Neural crest cell (in vitro differentiated cells): Measurements from ENCODE around the gene KCNJ8. TPM values are rescaled to one million over a fixed set of nuclear protein-coding genes. Genes with fewer than 3 reads are reported as not detected.
A peak's percentile ranks its signal among the peaks of the same experiment; 100 is the strongest.

Experiments
- DNase-seq: peaks from one replicate; pipeline ENCODE4 v3.0.0; 2021; ENCODE audit warnings: low read depth, mixed read lengths, low spot score
- H3K27ac Mint-ChIP-seq: one replicate; pipeline ENCODE4 v1.8.0; 2021; ENCODE audit warnings: mild to moderate bottlenecking, mixed read lengths; ENCODE audit not compliant: unreplicated experiment
- H3K27me3 Mint-ChIP-seq: 2 replicates; pipeline ENCODE4 v1.8.0; 2021; ENCODE audit warnings: low read depth, mild to moderate bottlenecking, mixed read lengths
- H3K36me3 Mint-ChIP-seq: 2 replicates; pipeline ENCODE4 v1.8.0; 2021; ENCODE audit warnings: low read depth, mild to moderate bottlenecking, mixed read lengths
- H3K4me1 Mint-ChIP-seq: 2 replicates; pipeline ENCODE4 v1.8.0; 2021; ENCODE audit warnings: mixed read lengths
- H3K4me3 Mint-ChIP-seq: one replicate; pipeline ENCODE4 v1.8.0; 2021; ENCODE audit warnings: mild to moderate bottlenecking, mixed read lengths
- H3K9me3 Mint-ChIP-seq: 2 replicates; pipeline ENCODE4 v1.8.0; 2021; ENCODE audit warnings: mixed read lengths
- total RNA-seq: library from RNA; stranded (reverse); gene quantifications from 2 replicates; pipeline ENCODE4 v1.2.1, GENCODE V29; 2021
- TF ChIP-seq, protein P1 (sequence below): fragments of 200-600 bp; sonication (generic); conservative IDR thresholded peaks from 2 replicates; pipeline ENCODE4 v1.5.0; 2021; ENCODE audit warnings: antibody characterized with exemption, mild to moderate bottlenecking

The KCNJ8 gene
- total RNA-seq, 1 donor from 2014 or later = 4.6 TPM

DNA sequence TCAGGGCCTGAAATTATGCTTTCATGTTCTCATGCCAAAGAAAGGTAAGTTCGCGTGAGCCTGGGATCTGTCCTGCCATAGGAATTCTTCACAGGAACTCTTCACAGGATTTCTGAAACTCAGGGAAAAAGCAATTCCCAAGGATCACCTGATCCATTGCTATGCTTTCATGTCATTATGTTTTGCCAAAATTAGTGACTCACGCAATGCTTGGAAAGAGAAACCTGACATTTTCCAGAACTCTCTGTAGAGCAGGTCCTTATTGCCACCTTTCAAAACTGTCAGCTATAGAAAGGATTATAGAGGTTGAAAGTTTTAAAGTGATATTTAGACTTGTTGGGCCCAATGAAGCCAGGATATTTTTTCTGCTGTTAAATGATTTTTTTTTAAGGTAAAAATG, 6.3 kb upstream of the KCNJ8 start:
- Mint-ChIP-seq H3K27ac (no peak overlapping the region), H3K36me3 (no peaks in the 10 kb centered on the region), H3K27me3 (peaks cover 24% of the 10 kb centered on the region), H3K4me1 (peaks cover 1% of the 10 kb centered on the region), H3K9me3 (no peaks in the 10 kb centered on the region), H3K4me3 (no peak overlapping the region)
- DNase-seq = no peak
- TF ChIP-seq, protein P1, sequence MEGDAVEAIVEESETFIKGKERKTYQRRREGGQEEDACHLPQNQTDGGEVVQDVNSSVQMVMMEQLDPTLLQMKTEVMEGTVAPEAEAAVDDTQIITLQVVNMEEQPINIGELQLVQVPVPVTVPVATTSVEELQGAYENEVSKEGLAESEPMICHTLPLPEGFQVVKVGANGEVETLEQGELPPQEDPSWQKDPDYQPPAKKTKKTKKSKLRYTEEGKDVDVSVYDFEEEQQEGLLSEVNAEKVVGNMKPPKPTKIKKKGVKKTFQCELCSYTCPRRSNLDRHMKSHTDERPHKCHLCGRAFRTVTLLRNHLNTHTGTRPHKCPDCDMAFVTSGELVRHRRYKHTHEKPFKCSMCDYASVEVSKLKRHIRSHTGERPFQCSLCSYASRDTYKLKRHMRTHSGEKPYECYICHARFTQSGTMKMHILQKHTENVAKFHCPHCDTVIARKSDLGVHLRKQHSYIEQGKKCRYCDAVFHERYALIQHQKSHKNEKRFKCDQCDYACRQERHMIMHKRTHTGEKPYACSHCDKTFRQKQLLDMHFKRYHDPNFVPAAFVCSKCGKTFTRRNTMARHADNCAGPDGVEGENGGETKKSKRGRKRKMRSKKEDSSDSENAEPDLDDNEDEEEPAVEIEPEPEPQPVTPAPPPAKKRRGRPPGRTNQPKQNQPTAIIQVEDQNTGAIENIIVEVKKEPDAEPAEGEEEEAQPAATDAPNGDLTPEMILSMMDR = no peak

DNA sequence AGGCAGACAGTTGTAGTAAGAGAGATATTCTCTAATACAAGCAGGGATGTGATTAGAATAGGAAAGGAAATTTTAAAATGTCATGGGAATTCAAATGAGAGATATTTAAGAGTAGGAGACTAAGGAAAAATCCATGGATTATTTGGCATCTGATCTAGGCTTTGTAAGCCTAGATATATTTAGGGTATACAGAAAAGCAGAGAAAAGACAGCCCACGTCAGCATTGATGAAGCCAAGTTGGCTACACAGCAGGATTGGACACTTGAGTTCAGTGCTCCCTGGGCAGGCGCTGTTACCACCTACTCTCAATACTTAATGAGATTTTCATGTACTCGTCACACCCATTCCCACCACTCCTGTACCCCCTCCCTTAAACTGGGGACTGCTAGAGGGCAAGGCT, 1.7 kb upstream of the KCNJ8 start:
- peaks cover 21% of the 10 kb centered on the region for H3K4me1 Mint-ChIP-seq
- H3K27ac Mint-ChIP-seq = no peak overlapping the region
- DNase-seq = no peak
- peak overlapping the region; percentile 29 for H3K4me3 Mint-ChIP-seq
- no peaks in the 10 kb centered on the region for H3K9me3 Mint-ChIP-seq
- peaks cover 47% of the 10 kb centered on the region for H3K27me3 Mint-ChIP-seq
- TF ChIP-seq, protein P1 = no peak
- no peaks in the 10 kb centered on the region for H3K36me3 Mint-ChIP-seq

DNA sequence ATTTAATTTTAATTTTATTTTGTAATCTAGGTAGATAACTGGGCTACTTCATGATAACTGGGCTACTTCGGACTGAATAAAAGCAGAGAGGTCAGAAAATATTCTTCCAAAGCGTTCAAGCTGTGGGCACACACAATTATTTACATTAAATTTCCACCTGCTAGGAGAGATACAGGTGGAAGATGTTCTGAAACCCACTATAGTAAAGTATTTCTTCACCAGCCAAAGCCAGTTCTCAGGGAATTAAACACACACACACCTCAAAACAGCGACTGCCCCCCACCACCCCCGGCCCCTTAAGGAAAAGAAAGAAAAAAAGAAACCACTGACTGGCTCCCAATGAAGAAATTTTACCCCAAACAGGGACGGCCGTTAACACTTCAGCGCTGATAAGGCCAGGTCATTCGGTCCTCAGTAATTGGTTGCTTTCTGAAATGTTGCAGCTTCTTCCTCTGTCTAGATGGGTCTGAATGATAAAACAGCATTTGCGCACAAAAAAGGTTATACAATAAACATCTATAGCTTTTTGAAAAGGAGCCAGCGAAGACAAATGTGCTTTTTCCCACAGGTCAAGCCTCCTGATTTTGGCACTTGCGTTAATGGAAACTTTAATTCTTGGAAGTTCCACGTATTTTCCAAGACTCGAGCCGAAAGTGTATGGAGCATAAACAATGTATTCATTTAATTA, 771 bp upstream of the KCNJ8 start:
- TF ChIP-seq, protein P1 = no peak
- peak overlapping the region; percentile 82 for H3K4me3 Mint-ChIP-seq
- H3K27ac Mint-ChIP-seq = no peak overlapping the region
- DNase-seq = no peak
- no peaks in the 10 kb centered on the region for H3K9me3 Mint-ChIP-seq
- no peaks in the 10 kb centered on the region for H3K36me3 Mint-ChIP-seq
- peaks cover 48% of the 10 kb centered on the region for H3K27me3 Mint-ChIP-seq
- peaks cover 21% of the 10 kb centered on the region for H3K4me1 Mint-ChIP-seq

DNA sequence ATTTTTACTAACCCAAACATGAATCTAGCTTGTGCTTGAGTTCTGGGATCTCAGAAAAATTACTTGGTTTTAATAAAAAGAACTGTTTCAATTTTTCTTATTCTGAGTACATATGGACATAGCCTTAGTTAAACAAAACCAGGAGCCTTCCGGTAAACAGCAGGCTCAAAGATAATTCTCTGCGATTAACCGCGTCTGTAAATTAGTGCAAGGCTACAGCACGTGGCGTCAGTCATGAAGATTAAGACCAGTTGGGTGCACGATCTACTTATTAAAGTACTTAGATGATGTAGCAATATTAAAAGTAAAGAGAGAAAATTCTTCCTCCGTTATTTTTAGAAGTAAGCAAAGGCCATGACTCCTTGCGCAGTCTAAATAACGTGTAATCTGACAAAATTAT, 700 bp downstream of the KCNJ8 start:
- Mint-ChIP-seq H3K27ac (no peak overlapping the region), H3K9me3 (no peaks in the 10 kb centered on the region), H3K4me3 (peak overlapping the region; percentile 74), H3K27me3 (peaks cover 48% of the 10 kb centered on the region), H3K4me1 (peaks cover 21% of the 10 kb centered on the region), H3K36me3 (peaks cover 2% of the 10 kb centered on the region)
- TF ChIP-seq, protein P1 = no peak
- DNase-seq = no peak

DNA sequence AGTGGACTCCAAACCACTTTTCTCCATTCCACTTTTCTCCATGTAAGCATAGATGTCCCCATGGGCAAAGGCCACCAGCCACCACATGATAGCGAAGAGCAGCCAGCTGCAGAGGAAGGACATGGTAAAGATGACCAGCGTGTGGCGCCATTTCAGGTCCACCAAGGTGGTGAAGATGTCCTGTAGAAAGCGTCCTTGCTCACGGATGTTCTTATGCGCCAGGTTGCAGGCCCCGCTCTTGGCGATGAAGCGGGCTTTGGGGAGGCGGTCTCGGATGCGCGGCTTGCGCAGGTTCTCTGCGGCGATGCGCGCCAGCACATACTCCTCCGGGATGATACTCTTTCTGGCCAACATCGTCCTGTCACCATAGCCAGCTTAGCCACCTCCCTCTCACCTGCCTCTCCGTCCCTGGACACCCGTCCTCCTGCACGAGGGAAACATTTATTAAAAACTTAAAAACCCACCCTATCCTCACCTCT, 1.2 kb downstream of the KCNJ8 start:
- TF ChIP-seq, protein P1 = peak; percentile 55
- peak overlapping the region; percentile 74 for H3K4me3 Mint-ChIP-seq
- peaks cover 21% of the 10 kb centered on the region for H3K4me1 Mint-ChIP-seq
- H3K27me3 Mint-ChIP-seq = peaks cover 48% of the 10 kb centered on the region
- no peaks in the 10 kb centered on the region for H3K9me3 Mint-ChIP-seq
- H3K27ac Mint-ChIP-seq = no peak overlapping the region
- peak; percentile 36 for DNase-seq
- peaks cover 2% of the 10 kb centered on the region for H3K36me3 Mint-ChIP-seq
